Stimulated activated CD4-positive, alpha-beta T cell treated with anti-CD3 and anti-CD28 coated beads, Interleukin-15, amount 100 ng/mL, for 48 hours (primary cell): ENCODE measurements around the gene KCND3.

Experiments used
- DNase-seq, 2 donors: peaks; one replicate each; pipeline ENCODE4 v3.0.0-alpha.2; 2020; ENCODE audit warnings: low read depth in 2 of 2

KCND3 gene

DNA sequence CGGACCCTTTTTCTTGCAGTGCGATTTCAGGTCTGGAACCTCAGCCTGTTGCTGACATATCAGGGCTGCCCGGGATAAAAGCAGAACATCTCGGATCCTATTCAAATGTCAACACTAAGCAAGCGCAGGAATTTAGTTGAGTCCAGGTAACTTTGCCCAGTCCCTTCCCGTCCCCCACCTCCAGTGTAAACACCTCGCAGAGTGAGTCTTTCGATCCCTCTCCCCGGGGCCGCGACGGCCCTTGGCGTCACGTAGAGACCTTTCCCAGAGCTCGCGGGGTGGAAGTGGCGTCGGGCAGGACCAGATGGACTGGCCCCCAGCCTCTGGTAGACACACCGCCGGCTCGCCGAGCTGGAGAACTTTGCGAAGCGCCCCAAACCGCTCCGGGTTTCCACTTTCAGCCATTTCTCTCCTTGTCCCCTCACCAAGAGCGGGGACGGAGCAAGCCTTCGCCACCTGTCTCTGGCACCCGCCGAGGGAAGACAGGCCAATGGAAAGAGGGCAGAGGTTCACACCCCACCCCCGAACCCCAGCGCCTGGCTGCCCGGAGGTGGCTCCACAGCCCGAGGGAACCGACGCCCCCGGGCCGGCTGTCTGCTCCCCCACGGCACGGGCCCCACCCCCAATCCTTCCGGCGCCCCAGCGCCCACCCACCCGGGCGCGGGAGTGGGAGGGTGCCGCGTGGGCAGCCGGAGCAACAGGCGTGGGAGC lies 570 bp downstream of the KCND3 start:
- DNase-seq, result no peak

DNA sequence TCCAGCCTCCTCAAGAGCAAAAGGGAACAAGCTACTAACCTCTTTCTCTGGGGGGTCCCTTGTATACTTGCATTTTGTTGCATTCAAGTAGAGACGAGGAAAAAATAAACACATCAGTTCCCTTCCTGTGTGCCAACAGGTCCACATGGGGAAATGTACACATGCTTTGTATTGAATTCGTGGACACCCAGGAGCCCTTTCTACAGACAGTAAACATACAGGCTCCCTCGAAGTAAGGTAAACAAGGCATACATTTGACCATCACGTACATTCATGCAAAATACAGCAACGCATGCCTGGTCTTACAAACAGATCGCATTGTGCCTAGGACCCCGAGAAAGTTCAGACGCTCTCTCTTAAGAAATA lies 1.1 kb downstream of the KCND3 start:
- DNase-seq, result no peak

- DNase-seq, result no peak
Observed at GRCh38 chr1:111987502-111987901, 2.0 kb downstream of the KCND3 start.

DNA sequence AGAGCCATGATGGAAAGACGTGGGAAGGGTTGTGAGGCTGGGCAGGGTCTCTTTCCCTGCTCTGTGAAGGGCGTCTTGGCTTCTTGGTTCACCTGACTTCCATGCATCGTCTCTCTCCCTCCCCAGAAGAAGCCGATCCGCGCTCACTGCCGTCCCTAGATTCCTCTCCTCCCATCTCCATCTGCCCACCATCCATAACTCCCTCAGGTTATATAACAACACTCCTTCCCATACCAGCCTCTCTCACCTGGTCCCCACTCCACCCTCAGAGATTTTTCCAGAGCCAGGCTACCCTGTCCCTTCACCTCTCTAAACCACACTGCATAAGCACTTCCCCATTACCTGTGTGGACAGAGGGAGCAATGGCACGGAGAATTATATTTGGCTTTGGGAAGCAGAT lies 6.0 kb downstream of the KCND3 start:
- DNase-seq, result no peak

DNA sequence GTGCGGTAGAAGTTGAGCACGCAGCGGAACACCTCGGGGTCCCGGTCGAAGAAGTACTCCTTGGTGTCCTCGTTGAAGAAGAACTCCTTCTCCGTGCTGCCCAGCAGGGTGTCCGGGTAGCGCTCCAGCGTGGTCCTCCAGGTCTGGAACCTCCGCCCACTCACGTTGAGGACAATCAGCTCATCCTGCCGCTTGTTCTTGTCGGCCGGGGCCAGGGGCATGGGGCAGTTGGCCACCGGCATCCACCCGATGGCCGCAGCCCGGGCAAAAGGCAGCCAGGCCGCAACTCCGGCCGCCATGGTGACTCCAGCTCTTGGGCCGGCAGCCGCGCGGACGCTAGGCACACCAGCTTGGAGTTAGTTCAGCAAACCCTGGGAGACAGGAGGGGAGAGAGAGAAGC lies 7.0 kb downstream of the KCND3 start:
- DNase-seq, result no peak

DNA sequence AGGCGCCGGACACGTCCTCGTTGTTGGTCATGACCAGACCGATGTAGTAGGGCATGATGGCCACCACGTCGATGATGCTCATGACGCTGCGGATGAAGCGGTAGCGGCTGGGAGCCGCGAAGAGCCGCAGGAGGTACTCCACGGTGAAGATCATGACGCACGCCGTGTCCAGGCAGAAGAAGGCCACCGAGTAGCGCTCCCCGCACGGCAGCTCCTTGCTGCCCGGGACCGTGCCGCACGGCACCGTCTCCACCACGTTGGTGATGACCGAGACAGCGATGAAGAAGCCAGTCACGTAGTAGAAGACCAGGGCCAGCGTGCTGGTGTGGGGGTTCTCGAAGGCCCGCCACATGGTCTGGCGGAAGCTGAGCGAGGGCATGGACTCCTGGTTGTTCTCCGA lies 7.6 kb downstream of the KCND3 start:
- DNase-seq, result no peak

DNA sequence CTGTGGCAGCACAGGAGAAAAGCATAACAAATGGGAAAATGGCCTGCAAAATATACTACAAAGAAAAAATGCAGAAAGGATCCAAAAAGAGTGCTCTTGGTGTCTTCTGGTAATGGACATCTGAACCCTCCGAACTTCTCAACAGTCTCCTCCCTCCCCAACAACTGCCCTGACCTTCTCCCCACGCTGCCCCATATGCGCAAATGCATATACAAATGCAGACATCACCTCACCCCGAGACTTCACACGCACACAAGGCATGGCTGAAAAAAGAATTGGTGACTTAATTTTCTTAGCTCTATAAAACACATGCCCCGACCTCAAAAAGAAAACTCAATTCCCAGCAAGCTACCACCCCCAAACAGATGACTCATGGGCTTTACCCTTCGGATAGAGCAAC lies 8.4 kb downstream of the KCND3 start:
- no peak for DNase-seq

- DNase-seq, result no peak
Observed at GRCh38 chr1:111980686-111981085, 8.8 kb downstream of the KCND3 start.

GRCh38 chr1:111978695-111979094 lies 10.8 kb downstream of the KCND3 start:
- DNase-seq, result no peak

- DNase-seq, result no peak
Observed at GRCh38 chr1:111977378-111977777, 12.1 kb downstream of the KCND3 start.

DNA sequence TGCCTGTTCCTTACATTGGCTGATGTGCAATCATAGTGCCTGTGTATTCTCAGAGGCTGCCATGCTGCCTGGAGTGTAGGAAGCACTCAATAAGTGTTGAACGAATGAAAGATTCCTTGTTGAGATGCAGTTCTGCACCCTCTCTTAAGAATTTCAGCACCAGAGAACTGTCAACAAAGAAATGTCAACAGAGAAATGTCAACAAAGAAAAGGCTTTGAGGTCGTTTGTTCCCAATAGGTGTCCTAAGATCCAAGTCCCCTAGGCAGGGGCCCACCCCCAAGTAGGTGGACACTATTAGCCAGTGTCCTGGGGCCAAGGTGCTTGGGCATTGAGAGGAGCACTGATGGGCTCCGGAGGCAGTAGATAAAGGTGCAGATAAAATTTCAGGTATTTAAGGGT lies 12.6 kb downstream of the KCND3 start:
- no peak for DNase-seq

DNA sequence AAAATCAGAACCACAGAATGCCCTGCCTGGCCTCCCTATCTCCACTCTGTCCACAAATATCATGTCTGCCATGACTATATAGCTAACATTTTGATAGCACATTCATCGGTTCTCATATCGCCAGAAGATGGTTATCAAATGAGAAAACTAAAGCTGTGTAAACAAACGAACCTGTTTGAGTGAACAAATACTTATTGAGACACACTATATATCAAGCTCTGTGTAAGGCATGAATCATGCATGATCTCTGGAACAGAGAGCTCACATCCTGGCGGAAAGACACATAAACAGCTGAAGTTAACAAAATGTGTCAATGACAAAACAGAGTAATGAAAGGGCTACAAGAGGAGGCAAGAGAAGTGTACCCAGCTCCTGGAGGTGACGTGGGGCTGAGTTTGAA lies 13.1 kb downstream of the KCND3 start:
- DNase-seq, result no peak

- no peak for DNase-seq
Observed at GRCh38 chr1:111973150-111973790, 16.2 kb downstream of the KCND3 start.

- no peak for DNase-seq
Observed at GRCh38 chr1:111971396-111971795, 18.1 kb downstream of the KCND3 start.

DNA sequence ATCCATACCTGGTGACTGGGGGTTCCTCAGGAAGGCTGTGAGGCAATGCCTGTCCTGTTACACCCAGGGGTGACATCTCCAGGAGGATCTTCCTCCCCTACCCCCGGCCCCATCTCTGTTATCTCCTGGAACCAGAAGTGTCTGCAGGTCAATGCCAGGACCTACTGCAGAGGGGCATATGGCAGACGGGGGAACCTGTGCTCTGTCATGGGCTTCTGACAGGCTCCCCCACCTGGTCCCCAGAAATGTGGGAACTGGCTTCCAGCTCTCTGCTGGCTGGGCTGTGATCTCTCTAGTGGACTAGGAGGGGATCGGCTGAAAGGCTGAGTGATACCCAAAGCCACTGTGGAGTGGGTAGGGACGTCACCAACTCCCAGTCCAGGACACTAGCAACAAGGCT lies 21.0 kb downstream of the KCND3 start:
- no peak for DNase-seq

GRCh38 chr1:111967886-111968285 lies 21.6 kb downstream of the KCND3 start:
- DNase-seq, result no peak

GRCh38 chr1:111967067-111967690 lies 22.3 kb downstream of the KCND3 start:
- no peak for DNase-seq

DNA sequence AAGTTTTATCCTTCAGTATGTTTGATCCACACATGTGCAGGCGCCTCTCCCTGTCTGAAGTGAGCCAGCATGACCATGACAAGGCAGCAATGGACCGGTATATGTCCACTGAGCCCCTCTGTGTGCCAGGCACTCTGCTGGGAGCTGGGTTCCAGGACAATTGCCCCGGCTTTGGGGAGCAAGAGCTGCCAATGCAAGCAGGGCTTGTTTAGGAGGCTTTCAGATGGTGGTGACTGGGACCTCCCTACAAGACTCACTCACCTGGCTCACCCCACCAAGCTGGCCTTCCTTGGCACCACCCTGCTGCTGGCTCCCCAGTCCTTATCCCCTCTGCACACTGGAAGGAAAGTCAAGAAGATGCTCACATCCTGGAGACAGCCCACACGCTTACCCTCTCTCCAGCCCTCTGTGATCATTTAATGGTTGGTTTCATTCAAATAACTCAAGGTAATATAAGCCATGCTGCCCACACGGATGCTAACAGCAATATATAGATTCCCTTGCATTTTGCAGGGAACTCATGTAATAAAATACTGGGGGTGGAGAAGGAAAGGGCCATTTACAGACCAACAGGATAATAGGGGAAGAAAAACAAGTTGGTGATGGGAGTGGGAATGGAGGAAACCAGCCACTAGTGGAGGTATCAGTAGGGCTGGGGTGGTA lies 23.6 kb downstream of the KCND3 start:
- DNase-seq, result no peak

DNA sequence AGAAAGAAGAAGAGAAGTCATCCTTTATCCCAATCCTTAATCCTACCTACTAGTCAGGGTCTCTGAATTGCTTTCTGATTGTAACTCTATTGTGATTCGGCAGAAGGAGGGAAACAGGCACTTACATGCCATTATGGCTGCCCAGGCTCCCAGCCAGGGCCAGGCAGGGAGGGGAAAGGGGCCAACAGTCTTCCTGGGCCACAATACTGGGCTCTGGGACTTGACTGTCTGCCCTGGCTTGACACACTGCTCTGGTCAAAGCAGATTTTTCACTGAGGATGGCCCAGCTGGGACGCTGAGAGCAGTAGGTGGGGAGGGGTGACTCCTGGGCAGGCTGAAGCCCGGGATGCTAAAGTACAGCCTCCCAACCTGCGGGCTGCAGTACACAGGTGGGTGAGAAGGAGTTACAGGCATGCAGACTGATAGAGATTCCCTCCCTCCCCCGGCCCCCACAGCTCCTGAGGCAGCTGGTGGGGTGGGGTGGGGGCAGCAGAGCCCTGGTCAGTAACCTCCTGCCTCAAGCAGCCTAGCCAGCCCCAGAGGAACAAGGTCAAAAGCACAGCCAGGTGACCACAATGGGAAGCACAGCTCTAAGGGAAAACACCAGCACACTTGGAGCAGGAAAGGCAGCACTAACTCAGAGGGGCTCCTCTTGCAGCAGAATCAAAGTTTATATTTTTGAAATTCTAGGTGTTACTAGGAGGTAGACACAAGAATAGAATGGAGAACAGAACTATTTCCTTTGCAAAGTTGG lies 25.3 kb downstream of the KCND3 start:
- DNase-seq, result no peak

DNA sequence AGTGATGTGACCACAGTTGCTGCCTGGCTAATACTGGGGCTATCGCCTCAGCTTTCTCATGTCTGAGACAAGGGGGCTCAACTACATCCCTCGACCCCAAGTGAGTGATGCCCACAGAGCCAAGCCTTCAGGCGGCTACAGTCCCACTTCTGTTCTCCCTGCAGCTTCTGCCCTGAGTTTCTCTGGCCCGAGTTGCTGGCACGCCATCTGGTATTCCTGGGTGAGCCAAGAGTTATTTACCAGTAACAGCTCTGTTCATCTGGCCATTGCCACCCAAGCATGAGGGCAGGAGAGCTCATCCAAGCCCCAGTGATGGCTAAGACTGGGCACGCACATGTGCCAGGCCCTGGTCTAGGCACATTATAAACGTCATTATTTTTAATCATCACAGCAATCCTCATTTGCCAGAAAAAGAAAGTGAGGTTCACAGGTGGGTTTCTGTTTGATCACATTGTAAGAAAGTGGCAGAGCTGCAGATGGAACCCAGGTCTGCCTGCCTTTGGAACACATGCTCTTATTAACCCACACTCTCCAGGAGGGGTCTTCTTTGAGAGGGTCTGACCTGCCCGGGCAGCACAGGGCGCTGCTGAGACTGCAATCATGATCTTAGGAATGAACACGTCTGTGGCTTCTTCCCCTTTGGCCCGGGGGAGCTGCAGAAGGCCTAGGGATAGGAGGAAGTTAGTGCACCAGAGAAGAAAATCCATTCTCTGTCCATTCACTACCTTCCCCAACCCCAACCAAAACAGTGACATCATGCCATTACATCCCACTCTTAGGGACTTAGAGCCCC lies 27.5 kb downstream of the KCND3 start:
- DNase-seq, result no peak

- DNase-seq, result no peak
Observed at GRCh38 chr1:111961016-111961415, 28.5 kb downstream of the KCND3 start.
